C4-2B (cell line): Measurements from ENCODE around the gene OPRL1.

Experiments used
- H3K27ac ChIP-seq: fragments of 450-650 bp; 2 replicates; pipeline ENCODE4 v1.5.1; 2017
- ZFX ChIP-seq: fragments of 450-650 bp; IDR thresholded peaks from 2 replicates; pipeline ENCODE4 v1.6.1; 2017
- TF ChIP-seq, protein P1 (sequence below): fragments of 450-650 bp; conservative IDR thresholded peaks from 2 replicates; pipeline ENCODE4 v1.5.1; 2017; ENCODE audit warnings: mild to moderate bottlenecking

The OPRL1 gene

GRCh38 chr20:64110411-64111068 is 30.7 kb downstream of the OPRL1 start:
- no peak for TF ChIP-seq ZFX
- TF ChIP-seq, protein P1, sequence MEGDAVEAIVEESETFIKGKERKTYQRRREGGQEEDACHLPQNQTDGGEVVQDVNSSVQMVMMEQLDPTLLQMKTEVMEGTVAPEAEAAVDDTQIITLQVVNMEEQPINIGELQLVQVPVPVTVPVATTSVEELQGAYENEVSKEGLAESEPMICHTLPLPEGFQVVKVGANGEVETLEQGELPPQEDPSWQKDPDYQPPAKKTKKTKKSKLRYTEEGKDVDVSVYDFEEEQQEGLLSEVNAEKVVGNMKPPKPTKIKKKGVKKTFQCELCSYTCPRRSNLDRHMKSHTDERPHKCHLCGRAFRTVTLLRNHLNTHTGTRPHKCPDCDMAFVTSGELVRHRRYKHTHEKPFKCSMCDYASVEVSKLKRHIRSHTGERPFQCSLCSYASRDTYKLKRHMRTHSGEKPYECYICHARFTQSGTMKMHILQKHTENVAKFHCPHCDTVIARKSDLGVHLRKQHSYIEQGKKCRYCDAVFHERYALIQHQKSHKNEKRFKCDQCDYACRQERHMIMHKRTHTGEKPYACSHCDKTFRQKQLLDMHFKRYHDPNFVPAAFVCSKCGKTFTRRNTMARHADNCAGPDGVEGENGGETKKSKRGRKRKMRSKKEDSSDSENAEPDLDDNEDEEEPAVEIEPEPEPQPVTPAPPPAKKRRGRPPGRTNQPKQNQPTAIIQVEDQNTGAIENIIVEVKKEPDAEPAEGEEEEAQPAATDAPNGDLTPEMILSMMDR, result no peak
- no peak overlapping the region for H3K27ac ChIP-seq

- TF ChIP-seq, protein P1, result no peak
- TF ChIP-seq ZFX, result no peak
- no peak overlapping the region for H3K27ac ChIP-seq
Observed at GRCh38 chr20:64111841-64112641, 32.2 kb downstream of the OPRL1 start.

- TF ChIP-seq, protein P1, result no peak
- no peak for TF ChIP-seq ZFX
- H3K27ac ChIP-seq, result no peak overlapping the region
Observed at GRCh38 chr20:64112691-64113443, 33.0 kb downstream of the OPRL1 start.

DNA sequence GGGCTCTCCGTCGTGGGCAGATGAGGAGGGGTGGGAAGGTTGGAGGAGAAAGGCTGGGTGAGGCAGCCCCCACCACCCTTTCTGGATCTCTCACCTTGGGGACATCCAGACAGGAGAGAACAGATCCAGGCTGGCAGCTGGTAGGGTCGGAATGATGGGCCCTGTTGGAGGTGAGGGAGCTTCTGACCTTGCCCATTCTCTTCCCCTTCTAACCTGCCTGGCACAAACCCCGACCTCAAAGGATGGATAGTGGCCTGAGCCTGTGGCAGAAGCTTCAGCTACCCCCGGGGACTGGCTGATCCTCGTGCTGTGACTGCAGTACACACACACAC is 33.5 kb downstream of the OPRL1 start:
- TF ChIP-seq, protein P1, result no peak
- TF ChIP-seq ZFX, result no peak
- H3K27ac ChIP-seq, result no peak overlapping the region

GRCh38 chr20:64113796-64114355 is 34.0 kb downstream of the OPRL1 start:
- H3K27ac ChIP-seq, result no peak overlapping the region
- TF ChIP-seq ZFX, result no peak
- TF ChIP-seq, protein P1, result no peak

DNA sequence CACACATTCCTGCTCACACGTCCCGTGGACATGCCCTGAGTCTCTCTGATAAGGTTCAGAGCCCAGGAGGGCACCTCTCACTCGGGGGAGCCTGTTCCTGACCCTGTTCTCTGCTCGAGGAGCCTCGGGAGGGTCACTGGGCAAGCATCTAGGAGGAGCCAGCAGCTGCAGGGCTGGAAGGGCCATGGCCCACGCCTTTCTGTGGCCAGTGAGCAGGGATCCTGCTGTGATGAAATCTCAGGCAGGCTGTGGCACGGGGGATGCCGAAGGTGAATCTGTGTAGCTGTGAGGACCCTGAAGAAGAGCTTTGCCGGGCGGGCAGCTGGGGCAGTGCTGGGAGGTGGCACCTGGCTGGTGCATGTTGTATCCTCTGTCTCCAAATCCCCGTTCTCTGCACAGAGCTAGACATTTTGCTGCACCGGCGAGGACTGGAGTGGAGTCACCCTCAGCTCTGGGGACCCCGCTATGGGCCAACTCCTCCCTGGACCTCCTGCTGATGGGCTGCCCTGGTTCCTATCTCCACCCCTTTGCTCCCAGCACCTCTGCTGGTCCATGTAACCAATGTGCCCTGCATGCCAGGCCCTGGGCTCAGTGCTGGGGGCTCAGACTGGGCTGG is 34.6 kb downstream of the OPRL1 start:
- H3K27ac ChIP-seq, result no peak overlapping the region
- TF ChIP-seq ZFX, result no peak
- TF ChIP-seq, protein P1, result no peak
